IMR-90 (cell line): Measurements from ENCODE around the gene CCN6. TPM values are rescaled to one million over a fixed set of nuclear protein-coding genes. Genes with fewer than 3 reads are reported as not detected.
A peak's percentile ranks its signal among the peaks of the same experiment; 100 is the strongest.

Source experiments
- ATAC-seq: fragments of 200-7000 bp; cut with Tn5 transposase; 2 replicates; pipeline ENCODE4 v1.9.1; 2020; ENCODE audit warnings: low read depth, mild to moderate bottlenecking, moderate library complexity
- BruUV-seq: library from RNA; stranded (reverse); fragments of 400-500 nt; replicated peaks from 2 replicates; lab custom pipeline; 2021; lab: Mats Ljungman, UMichigan
- CTCF ChIA-PET: fragments of 300-600 bp; formaldehyde crosslinking; extraction: SDS; loops from one replicate; lab custom pipeline; 2021; ENCODE audit warnings: antibody characterized with exemption; lab: Yijun Ruan, JAX
- POLR2A ChIA-PET: fragments of 300-600 bp; sonication (Branson Sonifier 250); formaldehyde crosslinking; loops from one replicate; lab custom pipeline; 2022; ENCODE audit warnings: antibody characterized with exemption; ENCODE audit not compliant: unreplicated experiment; lab: Charles Lee
- DNase-seq: peaks from one replicate; pipeline ENCODE4 v3.0.0; 2013
- H2AFZ ChIP-seq: replicated peaks from 2 replicates; pipeline ENCODE3; 2013; ENCODE audit warnings: low read length, mild to moderate bottlenecking; ENCODE audit not compliant: poor library complexity
- H2AK5ac ChIP-seq: 2 replicates; pipeline ENCODE4 v1.6.1; 2013; ENCODE audit warnings: low read depth, low read length, inconsistent platforms
- H2AK9ac ChIP-seq: replicated peaks from 2 replicates; pipeline ENCODE3; 2013; ENCODE audit warnings: mild to moderate bottlenecking, low read depth, low read length, moderate library complexity; ENCODE audit not compliant: poor library complexity
- H2BK120ac ChIP-seq: 2 replicates; pipeline ENCODE4 v1.6.1; 2013; ENCODE audit warnings: low read depth, low read length, inconsistent platforms
- H2BK15ac ChIP-seq: 3 replicates; pipeline ENCODE4 v1.6.1; 2013; ENCODE audit warnings: low read depth, low read length, inconsistent platforms
- H2BK20ac ChIP-seq: 2 replicates; pipeline ENCODE4 v1.6.1; 2013; ENCODE audit warnings: low read depth, mild to moderate bottlenecking, inconsistent platforms, low read length, moderate library complexity
- H2BK5ac ChIP-seq: 2 replicates; pipeline ENCODE4 v1.6.1; 2013; ENCODE audit warnings: mild to moderate bottlenecking, low read depth, low read length, inconsistent platforms; ENCODE audit not compliant: poor library complexity, severe bottlenecking
- H3K14ac ChIP-seq: replicated peaks from 2 replicates; pipeline ENCODE4 v1.6.1; 2013; ENCODE audit warnings: low read depth, low read length, inconsistent platforms
- H3K18ac ChIP-seq: 2 replicates; pipeline ENCODE4 v1.6.1; 2013; ENCODE audit warnings: low read depth, low read length, control low read depth
- H3K23ac ChIP-seq: 2 replicates; pipeline ENCODE4 v1.6.1; 2013; ENCODE audit warnings: low read depth, low read length, inconsistent platforms
- H3K27ac ChIP-seq: 2 replicates; pipeline ENCODE4 v1.5.1; 2013; ENCODE audit warnings: mild to moderate bottlenecking, control low read depth, low read length; ENCODE audit not compliant: insufficient read depth
- H3K27me3 ChIP-seq: 2 replicates; pipeline ENCODE4 v1.6.1; 2013; ENCODE audit warnings: low read length; ENCODE audit not compliant: control insufficient read depth, insufficient read depth
- H3K36me3 ChIP-seq: 2 replicates; pipeline ENCODE4 v1.6.1; 2013; ENCODE audit warnings: low read length, mixed read lengths; ENCODE audit not compliant: control insufficient read depth, insufficient read depth
- H3K4ac ChIP-seq: 2 replicates; pipeline ENCODE4 v1.6.1; 2013; ENCODE audit warnings: low read depth, low read length, inconsistent platforms
- H3K4me1 ChIP-seq: 2 replicates; pipeline ENCODE4 v1.6.1; 2013; ENCODE audit warnings: low read length, mixed read lengths; ENCODE audit not compliant: control insufficient read depth, insufficient read depth
- H3K4me2 ChIP-seq: 2 replicates; pipeline ENCODE4 v1.6.1; 2013; ENCODE audit warnings: low read depth, mild to moderate bottlenecking, control low read depth, low read length, moderate library complexity
- H3K4me3 ChIP-seq: 2 replicates; pipeline ENCODE4 v1.5.1; 2013; ENCODE audit warnings: low read depth, mild to moderate bottlenecking, control low read depth, low read length, moderate library complexity; ENCODE audit not compliant: insufficient read depth
- H3K56ac ChIP-seq: 2 replicates; pipeline ENCODE4 v1.6.1; 2013; ENCODE audit warnings: low read length, inconsistent platforms; ENCODE audit not compliant: insufficient read depth; ENCODE audit errors: extremely low read depth
- H3K79me1 ChIP-seq, 2 experiments: 2 replicates each; pipeline ENCODE4 v1.6.1; 2013; ENCODE audit warnings: low read length in 2 of 2, inconsistent platforms in 1 of 2, low read depth in 1 of 2
- H3K9ac ChIP-seq: 2 replicates; pipeline ENCODE4 v1.6.1; 2013; ENCODE audit warnings: low read depth, low read length, control low read depth
- H3K9me1 ChIP-seq: 2 replicates; pipeline ENCODE4 v1.6.1; 2013; ENCODE audit warnings: low read length, inconsistent platforms; ENCODE audit not compliant: insufficient read depth
- H3K9me3 ChIP-seq: 2 replicates; pipeline ENCODE4 v1.6.1; 2013; ENCODE audit warnings: low read length; ENCODE audit not compliant: control insufficient read depth, insufficient read depth
- H4K20me1 ChIP-seq: 2 replicates; pipeline ENCODE4 v1.6.1; 2013; ENCODE audit warnings: low read length, inconsistent platforms; ENCODE audit not compliant: insufficient read depth
- H4K5ac ChIP-seq: 2 replicates; pipeline ENCODE4 v1.6.1; 2013; ENCODE audit warnings: mild to moderate bottlenecking, low read depth, low read length, control low read depth
- H4K8ac ChIP-seq, 2 experiments: 2 replicates each; pipeline ENCODE4 v1.6.1; 2013; ENCODE audit warnings: low read depth in 2 of 2, low read length in 2 of 2, control low read depth in 1 of 2, inconsistent platforms in 1 of 2
- H4K91ac ChIP-seq: 2 replicates; pipeline ENCODE4 v1.6.1; 2013; ENCODE audit warnings: low read depth, low read length, inconsistent platforms; ENCODE audit not compliant: insufficient read depth
- BHLHE40 ChIP-seq: fragments of 150-350 bp; IDR thresholded peaks from 2 replicates; pipeline ENCODE4 v1.6.1; 2016; ENCODE audit warnings: mild to moderate bottlenecking, low read depth, low read length
- CEBPB ChIP-seq: IDR thresholded peaks from 2 replicates; pipeline ENCODE4 v1.6.1; 2012; ENCODE audit warnings: low read depth, low read length, improper control_type of control experiment
- CHD1 ChIP-seq: IDR thresholded peaks from 2 replicates; pipeline ENCODE4 v1.6.1; 2012; ENCODE audit warnings: low read depth, low read length, improper control_type of control experiment
- ELK1 ChIP-seq: fragments of 150-350 bp; IDR thresholded peaks from 2 replicates; pipeline ENCODE4 v1.6.1; 2016; ENCODE audit warnings: low read depth, mild to moderate bottlenecking, low read length, moderate library complexity, borderline replicate concordance
- FOS ChIP-seq: fragments of 150-350 bp; IDR thresholded peaks from 2 replicates; pipeline ENCODE4 v1.6.1; 2016; ENCODE audit warnings: low read depth, low read length
- MAZ ChIP-seq: IDR thresholded peaks from 2 replicates; pipeline ENCODE4 v1.6.1; 2012; ENCODE audit warnings: low read depth, mild to moderate bottlenecking, low read length, improper control_type of control experiment, moderate library complexity, borderline replicate concordance
- RAD21 ChIP-seq: IDR thresholded peaks from 2 replicates; pipeline ENCODE4 v1.6.1; 2012; ENCODE audit warnings: low read length, improper control_type of control experiment
- RFX5 ChIP-seq: IDR thresholded peaks from 2 replicates; pipeline ENCODE4 v1.8.0; 2012; ENCODE audit warnings: low read depth, mild to moderate bottlenecking, low read length, moderate library complexity
- WGBS, 2 experiments: methylation state at CpG; one replicate each; pipeline versions ENCODE4 v1.1.5 to v1.1.7; 2013; ENCODE audit warnings: missing lambda C conversion rate in 2 of 2; ENCODE audit not compliant: insufficient read length in 1 of 2; ENCODE audit errors: extremely low coverage in 2 of 2; 5-methylcytosine and 5-hydroxymethylcytosine counted together
- dilution Hi-C: fragments of 300-500 bp; cut with HindIII; formaldehyde crosslinking; loops from one replicate; pipeline ENCODE4 v1.14.3; 2018; ENCODE audit warnings: low sequenced_read_pairs; ENCODE audit not compliant: unreplicated experiment
- in situ Hi-C: fragments of 300-500 bp; cut with MboI; formaldehyde crosslinking; loops from 3 replicates; pipeline ENCODE4 v1.14.3; 2019; ENCODE audit warnings: low sequenced_read_pairs, inconsistent platforms, mixed read lengths
- intact Hi-C: fragments of 100-400 bp; cut with micrococcal nuclease; formaldehyde crosslinking; loops from 2 replicates; pipeline ENCODE4 v1.10.0; 2022
- polyA plus RNA-seq, 3 experiments: library from polyadenylated mRNA; depleted of rRNA; stranded (reverse); fragments of >200 nt; gene quantifications; 2 replicates each; pipeline ENCODE4 v1.2.3, GENCODE V29; 2012; ENCODE audit warnings: low replicate concordance in 1 of 3
- total RNA-seq: library from RNA; depleted of rRNA; stranded (reverse); fragments of >200 nt; gene quantifications from 2 replicates; pipeline ENCODE4 v1.2.3, GENCODE V29; 2012

The CCN6 gene
- total and polyA plus RNA-seq, 2 of the 4 experiments (the other 2 are of a cell fraction): not detected

GRCh38 chr6:112017760-112018537, 36.0 kb upstream of the CCN6 start:
- no peak overlapping the region for H2AFZ ChIP-seq
- DNase-seq: no peak
- no peak overlapping the region for H2BK120ac ChIP-seq
- TF ChIP-seq CHD1: no peak
- TF ChIP-seq BHLHE40: no peak
- TF ChIP-seq ELK1: no peak
- no peak for TF ChIP-seq CEBPB
- no peak for TF ChIP-seq RAD21
- no peak for TF ChIP-seq MAZ
- TF ChIP-seq RFX5: no peak
- no peak for TF ChIP-seq FOS
- no peak overlapping the region for H2BK20ac ChIP-seq
- no peak overlapping the region for H3K4me3 ChIP-seq
- no peak overlapping the region for H3K4ac ChIP-seq
- H3K18ac ChIP-seq: no peak overlapping the region
- H2AK9ac ChIP-seq: no peak overlapping the region
- no peak overlapping the region for H2AK5ac ChIP-seq
- ATAC-seq: no peak
- no peaks in the 10 kb centered on the region for H3K79me1 ChIP-seq
- H3K9me1 ChIP-seq: 0 out of 2 replicates have a peak, but pooled peaks cover 3% of the 10 kb centered on the region
- H3K9me3 ChIP-seq: no peaks in the 10 kb centered on the region
- H2BK15ac ChIP-seq: 0 out of 3 replicates have a peak overlapping the region, but pooled peaks have one; percentile 21
- no peak overlapping the region for H4K5ac ChIP-seq
- no peak overlapping the region for H4K91ac ChIP-seq
- no peaks in the 10 kb centered on the region for H3K36me3 ChIP-seq
- dilution Hi-C loops: no loop called here
- H3K27me3 ChIP-seq: no peaks in the 10 kb centered on the region
- in situ Hi-C loops: no loop called here
- H4K20me1 ChIP-seq: no peaks in the 10 kb centered on the region
- intact Hi-C loops: no loop called here
- H3K4me1 ChIP-seq: peaks cover 7% of the 10 kb centered on the region
- H3K23ac ChIP-seq: no peak overlapping the region
- WGBS, 2 experiments: 80% methylated on average over 1 of the region's 7 CpGs; no CpG with 5 or more reads in 1 of the 2 experiments
- H4K8ac ChIP-seq: no peak overlapping the region
- H3K56ac ChIP-seq: no peak overlapping the region
- H3K14ac ChIP-seq: no peak overlapping the region
- BruUV-seq: no TSS peak
- ChIA-PET POLR2A (no interaction called here), CTCF (interaction anchor here (0.5 to 1.3 kb wide), 5 partner anchors 11 to 301 kb away, joined by 3 to 4 read pairs (median 3); no protein-coding TSS in a partner anchor)
- no peak overlapping the region for H3K4me2 ChIP-seq
- no peak overlapping the region for H3K27ac ChIP-seq
- no peak overlapping the region for H2BK5ac ChIP-seq
- H3K9ac ChIP-seq: no peak overlapping the region
